ENCODE results near the gene CHRM2. TPM values are rescaled to one million over a fixed set of nuclear protein-coding genes. Genes with fewer than 3 reads are reported as not detected.

CHRM2 gene
- total RNA-seq, 1 donor from 2014 or later, result not detected

GRCh38 chr7:136874393-136875032 is 6.1 kb downstream of the CHRM2 start:
- no peaks in the 10 kb centered on the region for H3K36me3 Mint-ChIP-seq (ENCODE audit: low read depth)
- intact Hi-C loops (cut with micrococcal nuclease), result no loop called here
- H3K27me3 Mint-ChIP-seq (ENCODE audit: insufficient read depth), result peaks cover 17% of the 10 kb centered on the region
- no peak for DNase-seq (ENCODE audit: low spot score)
- no peak overlapping the region for H3K27ac Mint-ChIP-seq
- no peaks in the 10 kb centered on the region for H3K4me1 Mint-ChIP-seq (ENCODE audit: low read depth)
- no peaks in the 10 kb centered on the region for H3K9me3 Mint-ChIP-seq
- no peak overlapping the region for H3K4me3 Mint-ChIP-seq

- no peak for DNase-seq (ENCODE audit: low spot score)
- intact Hi-C loops (cut with micrococcal nuclease), result no loop called here
- H3K9me3 Mint-ChIP-seq, result no peaks in the 10 kb centered on the region
- peaks cover 1% of the 10 kb centered on the region for H3K27me3 Mint-ChIP-seq (ENCODE audit: insufficient read depth)
- H3K4me3 Mint-ChIP-seq, result no peak overlapping the region
- H3K4me1 Mint-ChIP-seq (ENCODE audit: low read depth), result no peaks in the 10 kb centered on the region
- no peaks in the 10 kb centered on the region for H3K36me3 Mint-ChIP-seq (ENCODE audit: low read depth)
- H3K27ac Mint-ChIP-seq, result no peak overlapping the region
These were observed 9.1 kb downstream of the CHRM2 start for GRCh38 chr7:136877509-136877908.

- Mint-ChIP-seq H3K27ac (no peak overlapping the region), H3K36me3 (ENCODE audit: low read depth) (no peaks in the 10 kb centered on the region), H3K4me1 (ENCODE audit: low read depth) (no peaks in the 10 kb centered on the region), H3K4me3 (no peak overlapping the region), H3K27me3 (ENCODE audit: insufficient read depth) (no peaks in the 10 kb centered on the region), H3K9me3 (no peaks in the 10 kb centered on the region)
- intact Hi-C loops (cut with micrococcal nuclease), result no loop called here
- DNase-seq (ENCODE audit: low spot score), result no peak
These were observed 9.5 kb downstream of the CHRM2 start for GRCh38 chr7:136877990-136878389.

GRCh38 chr7:136878878-136879277 is 10.4 kb downstream of the CHRM2 start:
- no peaks in the 10 kb centered on the region for H3K9me3 Mint-ChIP-seq
- H3K27me3 Mint-ChIP-seq (ENCODE audit: insufficient read depth), result no peaks in the 10 kb centered on the region
- H3K4me1 Mint-ChIP-seq (ENCODE audit: low read depth), result no peaks in the 10 kb centered on the region
- intact Hi-C loops (cut with micrococcal nuclease), result no loop called here
- no peak overlapping the region for H3K27ac Mint-ChIP-seq
- no peak overlapping the region for H3K4me3 Mint-ChIP-seq
- no peaks in the 10 kb centered on the region for H3K36me3 Mint-ChIP-seq (ENCODE audit: low read depth)
- DNase-seq (ENCODE audit: low spot score), result no peak

GRCh38 chr7:136883046-136883445 is 14.6 kb downstream of the CHRM2 start:
- intact Hi-C loops (cut with micrococcal nuclease), result no loop called here
- DNase-seq (ENCODE audit: low spot score), result no peak
- H3K4me1 Mint-ChIP-seq (ENCODE audit: low read depth), result no peaks in the 10 kb centered on the region
- no peaks in the 10 kb centered on the region for H3K27me3 Mint-ChIP-seq (ENCODE audit: insufficient read depth)
- H3K4me3 Mint-ChIP-seq, result no peak overlapping the region
- no peak overlapping the region for H3K27ac Mint-ChIP-seq
- H3K9me3 Mint-ChIP-seq, result no peaks in the 10 kb centered on the region
- H3K36me3 Mint-ChIP-seq (ENCODE audit: low read depth), result no peaks in the 10 kb centered on the region

GRCh38 chr7:136884492-136884891 is 16.0 kb downstream of the CHRM2 start:
- Mint-ChIP-seq H3K4me1 (ENCODE audit: low read depth) (no peaks in the 10 kb centered on the region), H3K27me3 (ENCODE audit: insufficient read depth) (no peaks in the 10 kb centered on the region), H3K27ac (no peak overlapping the region), H3K9me3 (no peaks in the 10 kb centered on the region), H3K36me3 (ENCODE audit: low read depth) (no peaks in the 10 kb centered on the region), H3K4me3 (no peak overlapping the region)
- DNase-seq (ENCODE audit: low spot score), result no peak
- intact Hi-C loops (cut with micrococcal nuclease), result no loop called here

GRCh38 chr7:136887317-136887716 is 18.9 kb downstream of the CHRM2 start:
- no peak overlapping the region for H3K27ac Mint-ChIP-seq
- H3K4me3 Mint-ChIP-seq, result no peak overlapping the region
- DNase-seq (ENCODE audit: low spot score), result no peak
- H3K9me3 Mint-ChIP-seq, result no peaks in the 10 kb centered on the region
- intact Hi-C loops (cut with micrococcal nuclease), result no loop called here
- no peaks in the 10 kb centered on the region for H3K36me3 Mint-ChIP-seq (ENCODE audit: low read depth)
- no peaks in the 10 kb centered on the region for H3K4me1 Mint-ChIP-seq (ENCODE audit: low read depth)
- H3K27me3 Mint-ChIP-seq (ENCODE audit: insufficient read depth), result no peaks in the 10 kb centered on the region

GRCh38 chr7:136890399-136890798 is 21.9 kb downstream of the CHRM2 start:
- Mint-ChIP-seq H3K4me3 (no peak overlapping the region), H3K9me3 (no peaks in the 10 kb centered on the region), H3K27me3 (ENCODE audit: insufficient read depth) (no peaks in the 10 kb centered on the region), H3K4me1 (ENCODE audit: low read depth) (no peaks in the 10 kb centered on the region), H3K27ac (no peak overlapping the region), H3K36me3 (ENCODE audit: low read depth) (no peaks in the 10 kb centered on the region)
- DNase-seq (ENCODE audit: low spot score), result no peak
- intact Hi-C loops (cut with micrococcal nuclease), result no loop called here

- Mint-ChIP-seq H3K27me3 (ENCODE audit: insufficient read depth) (no peaks in the 10 kb centered on the region), H3K4me1 (ENCODE audit: low read depth) (no peaks in the 10 kb centered on the region), H3K36me3 (ENCODE audit: low read depth) (no peaks in the 10 kb centered on the region), H3K27ac (no peak overlapping the region), H3K4me3 (no peak overlapping the region), H3K9me3 (no peaks in the 10 kb centered on the region)
- no peak for DNase-seq (ENCODE audit: low spot score)
- intact Hi-C loops (cut with micrococcal nuclease), result no loop called here
These were observed 23.4 kb downstream of the CHRM2 start for GRCh38 chr7:136891850-136892249.

- no peak overlapping the region for H3K4me3 Mint-ChIP-seq
- H3K9me3 Mint-ChIP-seq, result no peaks in the 10 kb centered on the region
- intact Hi-C loops (cut with micrococcal nuclease), result no loop called here
- no peak for DNase-seq (ENCODE audit: low spot score)
- no peaks in the 10 kb centered on the region for H3K36me3 Mint-ChIP-seq (ENCODE audit: low read depth)
- no peak overlapping the region for H3K27ac Mint-ChIP-seq
- no peaks in the 10 kb centered on the region for H3K4me1 Mint-ChIP-seq (ENCODE audit: low read depth)
- H3K27me3 Mint-ChIP-seq (ENCODE audit: insufficient read depth), result no peaks in the 10 kb centered on the region
These were observed 26.3 kb downstream of the CHRM2 start for GRCh38 chr7:136894789-136895188.

- intact Hi-C loops (cut with micrococcal nuclease), result no loop called here
- no peak overlapping the region for H3K27ac Mint-ChIP-seq
- no peak for DNase-seq (ENCODE audit: low spot score)
- no peaks in the 10 kb centered on the region for H3K36me3 Mint-ChIP-seq (ENCODE audit: low read depth)
- no peak overlapping the region for H3K4me3 Mint-ChIP-seq
- no peaks in the 10 kb centered on the region for H3K27me3 Mint-ChIP-seq (ENCODE audit: insufficient read depth)
- no peaks in the 10 kb centered on the region for H3K9me3 Mint-ChIP-seq
- no peaks in the 10 kb centered on the region for H3K4me1 Mint-ChIP-seq (ENCODE audit: low read depth)
These were observed 29.2 kb downstream of the CHRM2 start for GRCh38 chr7:136897676-136898075.

GRCh38 chr7:136900005-136900404 is 31.6 kb downstream of the CHRM2 start:
- no peaks in the 10 kb centered on the region for H3K36me3 Mint-ChIP-seq (ENCODE audit: low read depth)

GRCh38 chr7:136910771-136911170 is 42.3 kb downstream of the CHRM2 start:
- intact Hi-C loops (cut with micrococcal nuclease), result no loop called here

More at GRCh38 chr7:136900005-136900404, 31.6 kb downstream of the CHRM2 start:
- DNase-seq (ENCODE audit: low spot score), result no peak
- Mint-ChIP-seq H3K9me3 (no peaks in the 10 kb centered on the region), H3K4me1 (ENCODE audit: low read depth) (no peaks in the 10 kb centered on the region), H3K27ac (no peak overlapping the region), H3K4me3 (no peak overlapping the region), H3K27me3 (ENCODE audit: insufficient read depth) (no peaks in the 10 kb centered on the region)
- intact Hi-C loops (cut with micrococcal nuclease), result no loop called here

GRCh38 chr7:136911344-136911743 is 42.9 kb downstream of the CHRM2 start:
- Mint-ChIP-seq H3K4me1 (ENCODE audit: low read depth) (no peaks in the 10 kb centered on the region), H3K9me3 (no peaks in the 10 kb centered on the region), H3K27me3 (ENCODE audit: insufficient read depth) (no peaks in the 10 kb centered on the region), H3K4me3 (no peak overlapping the region), H3K36me3 (ENCODE audit: low read depth) (no peaks in the 10 kb centered on the region), H3K27ac (no peak overlapping the region)
- no peak for DNase-seq (ENCODE audit: low spot score)
- intact Hi-C loops (cut with micrococcal nuclease), result no loop called here

More at GRCh38 chr7:136910771-136911170, 42.3 kb downstream of the CHRM2 start:
- Mint-ChIP-seq H3K4me1 (ENCODE audit: low read depth) (no peaks in the 10 kb centered on the region), H3K9me3 (no peaks in the 10 kb centered on the region), H3K27me3 (ENCODE audit: insufficient read depth) (no peaks in the 10 kb centered on the region), H3K4me3 (no peak overlapping the region), H3K36me3 (ENCODE audit: low read depth) (no peaks in the 10 kb centered on the region), H3K27ac (no peak overlapping the region)
- DNase-seq (ENCODE audit: low spot score), result no peak
